HCT116 (cell line): ENCODE data around the gene MPI.

Experiments used
- POLR2A ChIP-seq: IDR thresholded peaks from 2 replicates; pipeline ENCODE4 v1.7.0; 2011; ENCODE audit warnings: borderline replicate concordance; ENCODE audit not compliant: insufficient read depth, insufficient read length; ENCODE audit errors: extremely low read depth
- TCF7L2 ChIP-seq: IDR thresholded peaks from 2 replicates; pipeline ENCODE4 v1.7.0; 2011; ENCODE audit warnings: borderline replicate concordance, inconsistent platforms; ENCODE audit not compliant: insufficient read depth, insufficient read length; ENCODE audit errors: extremely low read depth
- ZNF274 ChIP-seq: fragments of 200-500 bp; sonication (Bioruptor generic); IDR thresholded peaks from 2 replicates; pipeline ENCODE4 v1.6.1; 2014; ENCODE audit warnings: mild to moderate bottlenecking, low read depth, low read length, inconsistent platforms
- TF ChIP-seq, protein P1 (sequence below): IDR thresholded peaks from 2 replicates; pipeline ENCODE4 v1.6.1; 2012
- TF ChIP-seq, protein P2 (sequence below), 3 experiments: fragments of 200-600 bp in 1 of 3; sonication (generic) in 1 of 3; IDR thresholded peaks in 2 of 3; conservative IDR thresholded peaks in 1 of 3; 2 replicates each; pipeline ENCODE4 v1.5.1; 2012 to 2017; ENCODE audit warnings: low read depth in 2 of 3, low read length in 2 of 3, antibody characterized with exemption in 1 of 3, borderline replicate concordance in 1 of 3, control low read depth in 1 of 3, mild to moderate bottlenecking in 1 of 3, mixed read lengths in 1 of 3, mixed run types in 1 of 3, moderate library complexity in 1 of 3; ENCODE audit not compliant: insufficient read depth in 1 of 3

DNA sequence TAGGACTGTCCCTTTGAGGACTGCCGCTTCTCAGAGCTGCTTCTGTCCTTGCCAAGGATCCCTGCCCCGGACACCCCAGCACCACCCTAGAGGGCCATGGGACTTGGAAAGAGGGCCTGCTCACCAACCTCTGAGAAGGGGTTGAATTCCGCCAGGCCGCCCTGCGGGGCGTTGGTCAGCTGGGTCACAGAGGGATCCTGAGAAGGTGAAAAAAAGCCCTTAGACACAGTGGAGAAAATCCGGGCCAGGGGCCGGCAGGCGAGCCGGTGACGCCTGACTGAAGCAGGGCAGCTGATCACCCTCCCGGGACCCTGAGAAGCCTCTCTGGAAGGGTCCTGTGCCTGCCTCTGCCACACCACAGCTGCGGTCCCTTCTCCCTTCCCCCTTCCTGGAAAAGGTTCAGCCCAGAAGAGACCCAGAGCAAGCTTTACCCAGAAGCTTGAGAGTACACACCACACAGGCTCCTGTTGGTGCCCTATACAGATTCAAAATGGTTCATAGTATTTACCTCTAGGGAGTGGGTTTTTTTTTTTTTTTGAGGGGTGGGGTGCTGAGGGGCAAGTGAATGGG lies 35.3 kb upstream of the MPI start:
- TF ChIP-seq, protein P1, sequence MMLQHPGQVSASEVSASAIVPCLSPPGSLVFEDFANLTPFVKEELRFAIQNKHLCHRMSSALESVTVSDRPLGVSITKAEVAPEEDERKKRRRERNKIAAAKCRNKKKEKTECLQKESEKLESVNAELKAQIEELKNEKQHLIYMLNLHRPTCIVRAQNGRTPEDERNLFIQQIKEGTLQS = no peak
- TF ChIP-seq, protein P2, sequence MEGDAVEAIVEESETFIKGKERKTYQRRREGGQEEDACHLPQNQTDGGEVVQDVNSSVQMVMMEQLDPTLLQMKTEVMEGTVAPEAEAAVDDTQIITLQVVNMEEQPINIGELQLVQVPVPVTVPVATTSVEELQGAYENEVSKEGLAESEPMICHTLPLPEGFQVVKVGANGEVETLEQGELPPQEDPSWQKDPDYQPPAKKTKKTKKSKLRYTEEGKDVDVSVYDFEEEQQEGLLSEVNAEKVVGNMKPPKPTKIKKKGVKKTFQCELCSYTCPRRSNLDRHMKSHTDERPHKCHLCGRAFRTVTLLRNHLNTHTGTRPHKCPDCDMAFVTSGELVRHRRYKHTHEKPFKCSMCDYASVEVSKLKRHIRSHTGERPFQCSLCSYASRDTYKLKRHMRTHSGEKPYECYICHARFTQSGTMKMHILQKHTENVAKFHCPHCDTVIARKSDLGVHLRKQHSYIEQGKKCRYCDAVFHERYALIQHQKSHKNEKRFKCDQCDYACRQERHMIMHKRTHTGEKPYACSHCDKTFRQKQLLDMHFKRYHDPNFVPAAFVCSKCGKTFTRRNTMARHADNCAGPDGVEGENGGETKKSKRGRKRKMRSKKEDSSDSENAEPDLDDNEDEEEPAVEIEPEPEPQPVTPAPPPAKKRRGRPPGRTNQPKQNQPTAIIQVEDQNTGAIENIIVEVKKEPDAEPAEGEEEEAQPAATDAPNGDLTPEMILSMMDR (IDR thresholded peaks at IDR 0.05 in 2 of 3, conservative IDR thresholded peaks at IDR 0.05 in 1 of 3; ENCODE audit: borderline replicate concordance in 1 of 3, insufficient read depth in 1 of 3, low read depth in 2 of 3, low read length in 2 of 3) = no peak
- TF ChIP-seq TCF7L2 = no peak
- no peak for TF ChIP-seq POLR2A
- no peak for TF ChIP-seq ZNF274
